LNCAP (cell line): ENCODE measurements around the gene GTSF1L.

Experiments
- TF ChIP-seq, protein P1 (sequence below): fragments of 450-650 bp; IDR thresholded peaks from 2 replicates; pipeline ENCODE4 v1.5.1; 2017; ENCODE audit warnings: mild to moderate bottlenecking

GTSF1L gene

GRCh38 chr20:43765916-43766315 lies 39.1 kb upstream of the GTSF1L start:
- TF ChIP-seq, protein P1, sequence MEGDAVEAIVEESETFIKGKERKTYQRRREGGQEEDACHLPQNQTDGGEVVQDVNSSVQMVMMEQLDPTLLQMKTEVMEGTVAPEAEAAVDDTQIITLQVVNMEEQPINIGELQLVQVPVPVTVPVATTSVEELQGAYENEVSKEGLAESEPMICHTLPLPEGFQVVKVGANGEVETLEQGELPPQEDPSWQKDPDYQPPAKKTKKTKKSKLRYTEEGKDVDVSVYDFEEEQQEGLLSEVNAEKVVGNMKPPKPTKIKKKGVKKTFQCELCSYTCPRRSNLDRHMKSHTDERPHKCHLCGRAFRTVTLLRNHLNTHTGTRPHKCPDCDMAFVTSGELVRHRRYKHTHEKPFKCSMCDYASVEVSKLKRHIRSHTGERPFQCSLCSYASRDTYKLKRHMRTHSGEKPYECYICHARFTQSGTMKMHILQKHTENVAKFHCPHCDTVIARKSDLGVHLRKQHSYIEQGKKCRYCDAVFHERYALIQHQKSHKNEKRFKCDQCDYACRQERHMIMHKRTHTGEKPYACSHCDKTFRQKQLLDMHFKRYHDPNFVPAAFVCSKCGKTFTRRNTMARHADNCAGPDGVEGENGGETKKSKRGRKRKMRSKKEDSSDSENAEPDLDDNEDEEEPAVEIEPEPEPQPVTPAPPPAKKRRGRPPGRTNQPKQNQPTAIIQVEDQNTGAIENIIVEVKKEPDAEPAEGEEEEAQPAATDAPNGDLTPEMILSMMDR, result no peak

DNA sequence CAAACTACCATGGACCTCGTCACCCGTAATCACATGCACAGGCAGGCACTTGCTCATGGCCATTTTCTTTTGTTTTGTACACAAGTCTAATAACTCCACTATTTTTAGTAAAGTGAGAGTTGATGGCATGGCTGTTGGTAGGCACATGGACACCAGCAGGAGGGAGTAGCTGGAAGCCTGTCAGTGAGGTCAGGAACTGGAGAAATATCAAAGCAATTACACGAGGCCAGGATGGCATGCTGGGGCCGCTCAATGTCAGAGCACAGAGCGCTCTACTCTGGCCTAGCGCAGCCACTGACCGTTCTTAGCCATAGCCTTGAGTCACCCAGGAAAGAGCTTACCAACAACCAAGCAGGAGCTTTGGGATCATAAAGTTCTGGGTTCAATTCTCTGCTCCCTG lies 36.1 kb upstream of the GTSF1L start:
- TF ChIP-seq, protein P1, result no peak

DNA sequence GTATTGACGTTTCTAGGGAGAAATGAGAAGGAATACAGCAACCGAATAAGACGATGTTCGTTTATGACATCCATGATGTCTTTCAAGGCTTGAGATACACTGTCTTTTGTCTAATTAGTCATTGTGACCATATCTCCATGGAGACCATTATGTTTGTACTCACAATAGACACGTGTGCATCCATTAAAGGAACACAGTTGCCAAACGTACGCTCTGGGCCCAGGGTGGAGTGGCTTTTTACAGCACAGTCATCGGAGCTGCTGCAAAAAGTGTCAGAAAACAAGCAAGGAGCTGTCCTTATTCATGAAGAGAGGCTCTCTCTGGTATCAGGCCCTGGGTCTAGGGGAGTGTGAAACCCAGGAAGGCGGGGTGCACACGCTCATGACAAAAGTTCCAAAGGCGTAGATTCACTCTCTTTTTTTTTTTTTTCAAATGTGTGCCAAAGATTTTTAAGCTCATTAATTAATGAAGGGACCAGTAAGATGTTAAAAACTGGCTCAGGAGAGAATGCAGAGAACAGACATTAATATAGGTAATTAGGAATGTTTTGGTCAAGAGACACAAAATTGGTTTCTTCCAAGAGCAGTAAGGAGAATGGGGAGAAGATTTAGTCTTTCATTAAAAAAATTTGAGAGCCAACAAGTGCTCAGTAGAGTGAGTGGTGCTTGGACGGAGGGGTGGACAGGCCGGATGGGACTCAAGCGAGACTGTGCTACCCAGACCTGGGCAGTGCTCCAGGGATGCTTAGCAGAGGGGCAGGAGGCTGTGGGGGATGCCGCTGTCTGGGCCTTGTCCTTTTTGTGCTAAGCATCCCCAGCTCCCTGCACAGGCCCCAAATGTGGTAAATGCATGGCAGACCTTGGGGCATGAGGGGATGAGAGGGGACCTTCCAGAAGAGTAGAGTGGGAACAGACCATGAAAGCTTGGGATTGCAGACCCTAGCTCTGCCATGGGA lies 34.9 kb upstream of the GTSF1L start:
- TF ChIP-seq, protein P1, result no peak

DNA sequence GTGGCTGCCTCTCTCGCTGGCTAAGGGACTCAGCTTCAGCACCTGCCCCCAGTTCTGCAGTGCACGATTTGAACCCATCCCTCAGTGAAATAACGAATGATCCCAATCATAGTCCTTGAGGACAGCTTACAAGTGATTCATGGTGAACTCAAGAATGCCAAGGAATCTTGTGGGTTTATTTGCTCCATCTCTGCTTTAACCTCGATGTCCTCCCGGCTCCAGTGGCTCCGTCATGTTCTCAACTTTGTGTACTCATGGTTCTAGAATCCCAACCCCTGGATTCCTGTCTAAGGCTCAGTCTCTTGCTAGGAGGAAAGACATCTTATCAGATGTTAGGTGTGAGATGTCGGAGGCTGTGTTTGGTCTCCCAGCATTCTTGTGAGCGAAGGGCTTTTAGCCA lies 29.0 kb upstream of the GTSF1L start:
- TF ChIP-seq, protein P1, result no peak

- TF ChIP-seq, protein P1, result no peak
Observed at GRCh38 chr20:43755390-43755789, 28.6 kb upstream of the GTSF1L start.

DNA sequence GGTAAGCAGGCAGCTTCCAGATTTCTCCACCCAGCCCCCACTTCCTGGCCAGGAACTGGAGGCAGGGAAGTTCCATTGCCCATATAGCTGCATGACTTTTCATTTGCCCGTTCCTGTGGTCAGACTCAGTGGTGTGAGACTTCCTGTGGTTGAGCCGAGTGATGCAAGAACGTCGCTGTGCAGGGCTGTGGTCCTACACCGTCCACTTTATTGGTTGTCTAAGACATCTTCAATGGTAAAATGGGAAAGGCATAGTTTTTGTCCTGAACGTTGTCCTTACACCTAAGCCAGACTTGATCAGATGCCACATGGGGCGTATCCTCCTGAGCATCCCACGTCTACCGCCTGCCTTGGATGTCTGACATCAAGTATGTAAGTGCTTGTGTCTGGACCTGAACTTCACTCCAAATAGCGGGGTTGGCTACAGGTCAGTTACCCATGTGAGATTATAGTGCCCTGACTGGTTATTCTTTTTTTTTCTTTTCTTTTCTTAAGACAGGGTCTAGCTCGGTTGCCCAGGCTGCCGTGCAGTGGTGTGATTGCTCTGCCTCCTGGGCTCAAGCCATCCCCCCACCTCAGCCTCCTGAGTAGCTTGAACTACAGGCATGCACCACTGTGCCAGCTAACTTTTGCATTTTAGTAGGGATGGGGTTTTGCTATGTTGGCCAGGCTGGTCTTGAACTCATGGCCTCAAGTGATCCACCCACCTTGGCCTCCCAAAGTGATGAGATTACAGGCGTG lies 25.9 kb upstream of the GTSF1L start:
- TF ChIP-seq, protein P1, result no peak

- TF ChIP-seq, protein P1, result no peak
Observed at GRCh38 chr20:43752051-43752360, 25.2 kb upstream of the GTSF1L start.
